Activated CD4-positive, CD25-positive, alpha-beta regulatory T cell treated with anti-CD3 and anti-CD28 coated beads, Interleukin-2, amount 50 U/mL, for 72 hours (primary cell): ENCODE results near the gene SPATS1.

Experiments used
- DNase-seq: peaks from one replicate; pipeline ENCODE4 v3.0.0; 2021

SPATS1 gene, protein sequence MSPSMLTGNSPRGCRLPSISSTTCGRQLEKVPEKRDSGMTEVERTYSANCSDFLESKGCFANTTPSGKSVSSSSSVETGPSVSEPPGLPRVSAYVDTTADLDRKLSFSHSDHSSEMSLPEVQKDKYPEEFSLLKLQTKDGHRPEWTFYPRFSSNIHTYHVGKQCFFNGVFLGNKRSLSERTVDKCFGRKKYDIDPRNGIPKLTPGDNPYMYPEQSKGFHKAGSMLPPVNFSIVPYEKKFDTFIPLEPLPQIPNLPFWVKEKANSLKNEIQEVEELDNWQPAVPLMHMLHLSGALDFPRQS

DNA sequence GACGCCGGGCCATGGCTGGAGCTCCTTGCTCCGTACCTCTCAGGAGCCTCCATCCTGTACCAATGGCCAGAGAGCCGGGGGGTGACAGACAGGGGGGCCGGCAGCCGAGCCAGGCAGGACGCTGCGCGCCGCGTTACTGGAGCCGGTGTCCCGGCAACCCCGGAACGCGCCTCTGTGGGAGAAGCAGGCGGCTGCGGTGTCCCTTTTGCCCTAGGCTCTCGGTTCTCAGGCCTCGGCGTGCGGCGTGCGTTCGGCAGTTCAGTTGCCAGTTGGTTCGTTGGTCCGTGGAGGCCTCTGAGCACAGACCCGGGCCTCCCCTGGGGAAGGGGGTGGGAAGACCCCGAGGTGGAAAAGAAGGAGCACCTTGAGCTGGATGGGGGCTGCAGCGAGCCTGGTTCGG is at the start of gene SPATS1:
SPATS1 (plus strand) TSS at position 162 of the 400 bp plus-strand sequence. CDS start 446 bp downstream, outside the sequence.
- no peak for DNase-seq

DNA sequence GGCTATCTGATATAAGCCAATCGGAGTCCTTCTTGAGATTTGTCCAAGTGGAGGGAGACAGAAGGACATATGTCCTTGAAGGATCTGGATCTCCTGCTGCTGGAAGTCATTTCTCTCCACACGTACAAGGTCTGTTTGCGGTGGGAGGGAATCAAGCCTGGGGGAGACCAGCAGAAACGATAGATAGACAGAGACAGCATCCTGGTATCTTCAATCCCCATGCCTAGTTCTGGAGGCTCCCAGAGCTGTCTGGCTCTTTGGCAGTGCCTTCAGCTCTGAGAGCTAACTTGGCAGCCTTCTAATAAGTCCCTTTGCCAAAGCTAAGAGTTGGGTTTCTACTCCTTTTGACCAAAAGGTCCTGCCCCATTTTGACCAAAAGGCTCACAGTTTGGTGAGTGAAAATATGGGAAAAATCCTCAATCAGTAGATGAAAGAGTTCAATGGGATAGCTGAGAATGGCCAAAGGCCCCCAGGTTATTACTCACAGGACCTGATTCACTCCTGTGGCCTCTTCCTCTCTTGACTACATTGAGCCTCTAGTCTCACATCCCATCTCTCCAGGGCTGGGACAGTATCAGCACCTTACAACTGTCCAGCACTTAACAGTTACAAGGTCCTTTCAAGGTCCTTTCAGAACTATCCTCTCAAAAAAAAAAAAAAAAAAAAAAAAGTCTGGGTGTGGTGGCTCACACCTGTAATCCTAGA is 49.6 kb upstream of the SPATS1 start:
- DNase-seq, result no peak

DNA sequence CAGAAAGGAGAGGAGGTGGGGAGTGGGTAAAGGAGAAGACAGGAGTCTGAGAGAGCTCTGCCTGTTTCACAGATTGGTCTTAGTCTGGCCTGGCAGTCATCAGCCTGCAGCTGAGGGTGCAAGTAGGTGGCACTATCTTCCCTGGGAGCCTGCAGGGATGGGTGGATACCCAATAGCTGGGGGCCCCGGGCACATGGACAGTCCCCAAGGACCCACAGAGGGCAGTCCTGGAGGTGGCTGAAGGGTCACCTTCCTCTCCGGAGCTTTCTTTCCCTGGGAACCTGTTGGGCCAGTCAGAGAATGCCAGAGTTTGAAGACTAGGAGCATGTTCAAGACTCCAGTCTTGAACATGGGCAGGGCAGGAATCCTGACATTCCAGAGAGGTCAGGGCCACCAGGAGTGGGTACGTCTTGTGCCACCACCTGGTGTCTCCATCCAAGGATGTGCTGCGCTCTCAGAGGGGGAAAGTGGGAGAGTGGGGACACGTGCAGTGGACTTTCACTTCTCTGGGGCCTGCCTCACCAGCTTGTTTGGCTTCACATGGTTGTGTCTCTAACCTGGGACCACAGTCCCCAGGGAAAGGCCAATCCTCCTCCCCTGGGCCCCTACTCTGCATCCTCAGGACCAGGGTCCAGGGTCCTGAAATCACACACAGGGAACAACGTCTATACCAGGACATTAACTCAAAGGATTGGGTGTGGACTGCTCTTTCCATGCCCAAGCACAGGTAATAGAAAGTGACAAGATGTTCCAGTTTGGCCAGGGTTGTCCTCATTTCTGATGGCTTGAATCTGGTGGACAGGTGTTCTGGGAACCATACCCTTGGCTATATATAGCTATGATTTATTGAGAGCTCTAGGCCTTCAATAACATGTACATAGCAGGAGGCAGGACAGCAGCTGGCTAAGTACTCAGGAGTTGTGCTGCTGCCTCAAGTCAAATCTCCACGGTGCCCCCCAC is 47.3 kb upstream of the SPATS1 start:
- no peak for DNase-seq

DNA sequence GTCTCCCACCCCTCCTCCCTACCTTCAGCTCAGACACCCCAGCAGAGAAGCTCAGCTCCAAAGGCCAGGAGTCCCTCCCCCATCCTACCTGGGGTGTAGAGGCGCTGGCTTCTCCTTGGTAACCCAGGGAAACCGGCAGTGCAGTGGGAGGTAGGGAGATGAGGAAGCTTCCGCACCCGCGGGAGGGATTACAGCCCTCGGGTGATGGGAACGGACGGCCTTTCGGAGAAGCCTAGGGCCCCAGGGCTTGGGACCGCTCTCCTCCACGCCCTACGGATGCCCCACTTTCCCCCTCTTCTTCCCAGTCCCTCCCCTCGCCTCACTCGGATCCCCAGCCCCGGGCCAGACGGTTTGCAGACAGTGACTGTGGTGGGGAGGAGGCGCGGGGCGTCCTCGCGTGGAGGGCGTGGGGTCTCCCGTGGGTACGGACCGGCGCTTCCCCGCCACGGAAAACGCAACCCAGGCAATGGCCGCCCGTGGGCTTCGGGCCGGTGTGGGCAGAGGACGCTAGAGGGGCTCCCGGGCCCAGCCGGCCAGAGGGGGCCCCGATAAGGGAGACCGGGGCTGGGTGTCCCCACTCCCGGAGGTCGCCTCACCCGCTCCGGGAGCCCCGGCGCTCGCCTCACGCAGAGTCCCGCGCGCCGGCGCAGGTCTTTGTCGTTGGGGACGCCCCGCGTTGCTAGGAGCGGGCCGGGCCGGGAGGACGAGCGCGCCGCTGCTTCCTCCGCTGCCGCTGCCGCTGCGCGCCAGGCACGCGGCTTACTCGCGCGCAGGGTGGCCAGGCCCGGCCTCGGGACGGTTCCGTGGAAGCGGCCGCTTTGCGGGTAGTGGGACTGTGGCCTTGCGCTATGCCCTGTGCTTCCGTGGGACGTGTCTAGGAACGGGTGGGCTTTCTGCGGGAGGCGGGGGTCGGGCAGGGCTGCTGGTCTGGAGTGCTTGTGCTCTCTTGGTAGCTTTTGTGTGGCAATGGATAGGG is 45.1 kb upstream of the SPATS1 start:
- DNase-seq, result peak; percentile 54

DNA sequence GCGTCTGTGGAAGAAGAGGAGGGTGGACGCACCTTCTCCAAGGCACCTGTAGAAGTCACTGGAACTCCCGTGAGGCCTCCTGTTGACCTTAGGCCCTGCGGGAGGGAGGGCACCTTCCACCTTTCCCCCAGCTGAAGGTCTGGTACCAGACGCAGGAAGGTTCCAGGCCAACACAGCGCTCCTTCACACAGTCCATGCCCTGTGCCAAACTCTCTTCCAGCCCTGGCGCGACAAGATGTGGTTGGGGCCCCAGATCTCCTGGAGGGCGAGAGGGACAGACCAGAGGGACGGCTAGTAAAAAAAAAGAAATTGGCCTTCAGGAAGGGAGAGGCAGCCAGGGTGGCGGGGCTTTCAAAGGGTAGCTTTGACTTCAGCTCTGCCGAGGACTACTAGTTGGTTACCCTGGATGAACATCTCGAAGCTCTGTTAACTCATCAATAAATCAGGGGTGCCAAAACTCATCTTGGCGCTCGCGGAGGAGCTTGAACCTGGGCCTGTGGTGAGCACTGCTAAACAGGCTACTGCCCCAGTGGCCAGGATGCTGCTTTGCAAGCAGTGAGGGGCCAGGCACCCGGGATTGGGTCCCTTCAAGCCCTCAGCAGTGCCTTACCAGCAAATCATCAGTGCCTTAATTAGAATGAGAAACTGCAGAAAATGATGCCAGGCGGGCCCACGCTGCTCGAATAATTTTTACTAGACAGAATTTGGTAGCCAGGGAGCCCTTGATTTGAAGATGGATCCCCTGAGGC is 44.2 kb upstream of the SPATS1 start:
- no peak for DNase-seq

DNA sequence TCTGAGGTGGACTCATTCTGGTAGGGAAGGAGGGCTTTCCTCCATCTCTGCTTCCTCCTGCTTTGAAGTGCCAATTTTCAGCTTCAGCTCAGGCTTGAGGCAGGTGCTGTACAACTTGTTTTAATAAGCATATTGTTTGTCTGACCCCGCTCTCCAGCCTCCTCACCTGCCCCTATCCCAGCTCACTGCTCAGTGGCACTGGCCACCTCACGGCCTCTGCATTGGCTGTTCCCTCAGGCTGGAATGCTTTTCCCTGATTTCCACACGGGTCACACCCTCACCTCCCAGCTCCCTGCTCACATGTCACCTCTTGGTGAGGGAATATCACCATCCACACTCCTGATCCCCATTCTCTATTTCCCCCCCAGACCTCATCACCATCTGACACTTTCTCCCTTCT is 43.6 kb upstream of the SPATS1 start:
- no peak for DNase-seq

DNA sequence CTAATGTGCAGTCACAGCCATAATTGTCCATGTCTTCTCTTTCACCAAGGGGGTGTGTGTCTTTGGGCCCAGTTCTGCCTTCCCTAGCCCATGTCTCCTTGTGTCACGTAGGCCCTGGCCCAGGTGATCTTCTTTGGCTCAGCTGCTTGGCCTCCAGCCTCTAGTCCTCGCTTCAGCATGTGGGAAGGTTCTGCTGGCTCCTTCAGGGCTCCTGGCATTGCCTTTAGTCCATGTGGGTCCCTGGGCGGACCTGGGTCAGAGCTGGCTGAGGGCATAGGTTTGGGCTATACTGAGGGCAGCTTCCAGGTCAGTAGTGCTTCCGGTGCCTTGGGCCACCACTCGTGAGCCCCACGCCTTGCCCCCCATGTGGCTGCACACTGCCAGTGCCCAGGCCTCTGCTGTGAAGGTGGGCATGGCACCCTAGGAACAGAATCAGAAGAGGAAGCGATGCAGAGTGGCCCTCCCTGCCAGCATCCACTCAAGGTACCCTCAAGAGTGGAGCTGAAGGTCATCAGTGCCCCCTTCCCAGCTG is 42.1 kb upstream of the SPATS1 start:
- DNase-seq, result no peak

DNA sequence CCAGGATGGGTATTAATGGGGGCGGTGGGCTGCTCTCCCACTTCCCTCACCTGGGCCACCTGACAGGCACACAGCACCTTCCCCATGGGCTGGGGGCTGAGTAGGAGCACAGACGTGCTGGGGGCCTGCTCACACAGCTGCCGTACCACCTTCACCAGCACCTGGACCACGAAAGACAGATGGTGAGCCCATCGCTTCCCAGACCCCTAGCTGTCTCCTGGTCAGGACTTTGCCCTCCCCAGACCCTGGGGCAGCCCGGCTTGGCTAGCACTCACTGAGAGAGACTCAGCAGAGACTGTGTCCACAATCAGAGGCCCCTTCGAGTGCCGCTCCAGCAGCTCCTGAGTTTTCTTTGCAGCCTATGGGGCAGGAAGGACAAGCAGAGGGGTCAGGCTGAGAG is 41.3 kb upstream of the SPATS1 start:
- no peak for DNase-seq

DNA sequence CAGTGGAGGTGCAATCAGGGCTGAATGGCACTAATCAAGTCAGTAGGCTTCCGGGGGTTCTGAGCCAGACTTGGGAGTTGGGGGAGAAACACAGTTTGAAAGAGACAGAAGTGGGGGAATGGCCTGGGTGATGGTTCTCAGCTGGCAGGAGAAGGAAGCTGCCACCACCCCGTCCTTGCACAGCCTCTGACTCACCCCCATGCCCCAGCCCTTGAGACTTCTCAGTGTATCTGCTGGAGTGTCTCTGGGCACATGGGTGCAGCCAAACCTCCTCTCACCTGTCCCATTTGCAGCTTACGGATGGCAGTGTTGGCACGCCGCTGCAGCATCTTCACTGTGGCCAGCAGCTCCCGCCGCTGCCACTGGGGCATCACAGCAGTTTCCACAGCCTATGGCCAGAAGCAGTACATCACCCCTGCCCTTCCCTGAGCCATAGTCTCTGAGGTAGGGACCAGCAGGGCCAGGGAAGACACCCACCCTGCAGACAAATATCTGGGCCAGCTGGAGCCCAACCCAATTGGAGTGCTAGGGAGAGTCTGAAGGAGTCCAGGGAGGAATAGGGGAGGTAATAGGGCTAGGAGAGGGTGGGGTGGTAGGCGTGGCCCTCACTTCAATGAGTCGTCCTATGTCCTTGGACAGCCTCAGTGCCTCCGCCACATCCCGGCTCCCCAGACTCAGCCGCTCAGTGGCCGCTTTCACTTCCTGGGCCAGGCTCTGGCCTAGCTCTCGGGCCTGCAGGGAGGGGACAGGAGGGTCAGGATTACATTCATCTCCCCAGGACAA is 40.5 kb upstream of the SPATS1 start:
- DNase-seq, result no peak

DNA sequence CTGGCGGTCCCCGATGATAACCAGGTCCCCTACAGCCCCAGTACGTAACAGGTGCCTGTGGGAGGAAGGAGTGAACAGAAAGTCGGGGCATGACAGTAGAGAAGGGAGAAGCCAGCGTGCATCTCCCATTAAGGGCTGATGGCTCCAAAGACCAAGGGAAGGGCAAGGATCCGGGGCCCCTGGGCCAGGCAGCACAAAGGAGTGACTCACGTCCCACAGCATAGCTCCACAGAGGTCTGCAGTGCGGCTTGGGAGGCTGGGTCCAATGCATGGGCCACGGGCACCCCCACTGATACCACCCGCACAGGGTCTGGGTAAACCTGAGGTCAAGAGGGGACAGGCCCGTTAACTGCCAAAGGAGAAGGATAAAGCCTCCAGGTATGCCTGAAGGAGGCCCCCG is 39.6 kb upstream of the SPATS1 start:
- no peak for DNase-seq

DNA sequence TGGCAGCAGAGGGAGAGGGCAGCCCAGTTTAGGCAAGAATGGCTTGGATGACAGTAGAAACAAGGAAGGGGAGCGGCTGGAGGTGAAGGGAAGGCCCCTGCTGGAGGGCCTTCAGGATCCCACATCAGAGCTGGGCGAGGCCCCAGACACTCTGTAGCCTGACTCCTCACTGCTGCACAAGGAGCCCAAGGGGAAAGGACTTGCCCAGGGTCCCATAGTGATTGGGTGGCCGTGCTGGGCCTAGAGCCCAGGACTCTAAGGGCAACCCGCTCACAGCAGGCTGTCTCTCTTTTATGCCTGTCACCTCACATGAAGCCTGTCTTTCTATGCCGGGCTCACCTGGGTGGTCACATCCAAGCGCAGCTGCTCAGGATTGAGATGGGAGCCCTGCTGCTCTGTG is 38.6 kb upstream of the SPATS1 start:
- no peak for DNase-seq

DNA sequence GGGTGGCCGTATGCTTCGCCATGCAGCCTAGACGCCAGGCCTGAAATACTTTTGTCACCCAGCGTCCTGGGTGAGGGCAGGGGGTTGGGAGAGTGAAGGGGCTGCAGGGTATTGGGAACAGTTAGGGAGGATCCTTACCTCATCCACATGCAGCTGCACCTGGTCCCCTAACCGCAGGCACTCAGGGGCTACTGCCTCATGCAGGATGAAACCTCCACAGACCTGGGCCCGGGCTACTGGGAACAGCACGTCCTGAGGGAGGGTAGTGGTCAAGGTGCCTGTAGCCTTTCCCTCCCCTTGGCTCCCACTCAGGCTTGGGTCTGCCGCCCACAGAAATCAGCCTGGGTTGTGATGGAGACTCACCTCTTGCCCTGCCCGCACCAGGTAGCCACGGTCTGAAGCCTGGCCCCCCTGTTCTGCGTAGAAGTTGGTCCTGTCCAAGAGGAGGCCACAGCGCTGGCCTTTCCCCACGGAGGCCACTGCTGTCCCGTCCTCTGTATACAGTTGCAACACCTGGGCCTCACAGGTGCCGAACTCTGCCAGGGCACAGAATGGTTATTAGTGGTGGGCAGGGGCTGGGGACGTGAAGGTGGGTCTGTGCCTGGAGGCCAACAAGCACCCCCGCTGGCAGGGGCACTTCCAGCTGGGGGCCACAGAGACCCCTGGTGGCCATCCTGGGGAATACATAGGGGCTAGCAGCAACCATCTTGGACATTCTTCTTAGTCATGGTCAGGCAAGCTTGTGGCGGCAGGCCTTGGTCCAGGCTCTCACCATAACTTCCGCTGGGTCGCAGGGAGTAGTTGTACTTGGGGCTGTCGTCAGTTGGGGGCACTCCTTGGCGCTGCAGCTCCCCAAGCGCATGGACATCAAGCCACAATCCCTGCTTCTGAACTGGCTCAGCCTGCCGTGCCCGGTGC is 37.9 kb upstream of the SPATS1 start:
- peak; percentile 43 for DNase-seq

DNA sequence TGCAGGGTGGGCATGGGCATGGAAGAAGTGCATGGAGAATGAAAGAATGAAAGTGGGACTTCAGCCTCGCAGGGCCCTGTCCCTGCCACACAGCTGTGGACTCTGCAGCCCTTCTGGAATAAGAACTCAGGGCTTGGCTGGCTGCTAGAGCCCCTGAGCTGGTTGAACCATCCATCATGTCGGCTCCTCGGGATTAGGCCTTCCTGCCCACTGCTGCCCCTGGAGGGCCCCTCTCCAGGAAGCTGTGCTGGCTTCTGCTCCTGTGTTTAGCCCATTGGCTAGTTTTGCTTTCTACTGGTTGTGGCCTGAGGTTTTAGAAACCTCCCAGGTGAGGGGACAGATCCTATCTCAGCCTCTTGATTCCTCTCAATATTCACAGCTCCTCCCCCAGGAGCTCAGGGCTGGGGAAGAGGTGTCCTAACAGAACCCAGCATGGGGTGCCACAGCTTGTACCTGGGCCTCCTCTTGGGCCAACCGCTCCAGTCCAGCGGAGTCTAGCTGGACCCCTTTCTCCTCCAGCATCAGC is 37.2 kb upstream of the SPATS1 start:
- DNase-seq, result no peak

DNA sequence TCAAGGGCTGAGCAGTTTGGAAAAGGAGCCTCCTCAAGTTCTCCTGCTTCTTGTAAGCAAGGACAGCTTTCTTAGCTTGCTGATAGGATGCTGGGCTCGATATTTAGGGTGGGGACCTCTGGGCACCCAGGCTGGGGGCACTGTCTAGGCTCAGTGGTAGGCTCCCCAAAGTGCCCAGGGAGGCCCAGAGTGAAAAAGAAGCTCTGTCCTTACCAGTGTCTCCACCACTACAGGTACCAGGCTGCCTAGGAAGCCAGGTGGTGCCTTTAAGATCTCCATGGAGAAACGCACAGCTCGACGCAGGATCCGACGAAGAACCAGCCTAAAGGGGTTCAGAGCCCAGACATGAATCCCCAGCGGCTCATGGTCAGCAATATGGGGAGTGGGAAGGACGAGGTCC is 35.7 kb upstream of the SPATS1 start:
- no peak for DNase-seq

DNA sequence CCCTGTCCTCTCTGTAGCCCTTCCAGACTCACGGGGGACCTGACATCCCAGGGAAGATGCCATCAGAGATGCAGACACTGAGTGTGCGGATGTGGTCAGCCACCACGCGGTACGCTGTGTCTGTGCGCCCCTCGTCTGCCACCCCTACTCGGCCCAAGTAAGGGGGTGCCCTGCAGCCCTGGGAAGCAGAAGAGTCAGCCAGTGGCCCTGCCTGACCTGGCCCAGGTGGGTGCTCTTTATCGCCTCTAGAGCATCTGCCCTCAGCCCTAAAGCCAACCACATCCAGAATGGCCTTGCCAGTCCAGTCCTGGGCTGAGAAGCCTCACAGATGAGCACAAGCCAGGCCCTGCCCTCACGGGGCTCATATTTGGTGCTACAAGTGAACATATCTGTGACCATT is 35.2 kb upstream of the SPATS1 start:
- DNase-seq, result no peak

DNA sequence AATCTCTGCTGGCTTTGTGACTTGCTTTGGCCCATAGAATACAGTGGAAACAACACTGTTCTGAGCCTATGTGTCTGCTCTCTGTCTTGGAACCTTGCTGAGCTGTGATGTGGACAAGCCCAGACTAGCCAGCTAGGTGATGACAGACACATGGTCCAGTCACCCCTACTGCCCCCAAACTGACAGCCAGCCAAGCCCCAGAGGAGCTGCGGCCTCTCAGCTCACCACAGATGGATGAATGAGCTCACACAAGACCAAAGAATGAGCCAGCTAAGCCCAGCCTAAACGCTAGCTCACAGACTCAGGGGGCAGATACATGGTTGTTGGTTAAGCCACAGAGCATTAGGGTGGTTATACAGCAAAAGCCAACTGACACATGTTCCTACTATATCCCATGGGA is 33.4 kb upstream of the SPATS1 start:
- DNase-seq, result no peak

DNA sequence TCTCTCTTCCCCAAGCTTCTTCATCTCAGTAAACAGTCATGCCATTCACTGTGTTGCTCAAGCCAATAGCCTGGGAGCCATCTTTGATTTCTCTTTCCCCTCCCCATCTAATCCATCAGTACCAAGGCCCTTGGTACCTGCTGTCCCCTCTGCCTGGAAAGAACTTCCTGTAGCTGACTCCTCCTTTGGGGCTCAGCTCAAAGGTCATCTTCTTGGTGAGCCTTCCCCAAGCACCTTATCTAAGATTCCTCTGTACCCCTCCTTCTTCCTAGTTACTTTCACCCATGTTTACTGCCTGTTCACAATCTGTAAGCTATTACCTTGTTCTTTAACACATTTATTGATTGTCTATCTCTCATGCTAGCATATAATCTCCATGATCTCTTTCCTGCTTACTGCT is 32.8 kb upstream of the SPATS1 start:
- no peak for DNase-seq

DNA sequence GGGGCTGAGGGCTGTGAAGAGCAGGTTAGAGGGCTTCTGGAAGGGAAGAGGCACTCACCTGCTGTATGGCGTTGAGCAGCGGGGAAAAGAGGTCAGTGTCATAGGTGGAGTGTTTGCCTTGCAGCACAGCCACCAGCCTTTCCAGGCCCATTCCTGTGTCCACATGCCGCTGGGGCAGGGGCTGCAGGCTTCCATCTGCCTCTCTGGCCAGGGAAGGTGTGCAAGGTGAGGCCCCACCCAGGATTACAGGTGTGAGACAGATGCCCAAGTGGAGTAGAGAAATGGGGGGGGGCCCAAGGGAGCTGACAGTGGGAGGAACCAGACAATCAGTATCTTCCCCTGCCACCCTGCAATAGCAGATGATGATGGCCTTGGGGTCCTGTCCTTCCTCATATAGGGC is 32.2 kb upstream of the SPATS1 start:
- DNase-seq, result no peak

DNA sequence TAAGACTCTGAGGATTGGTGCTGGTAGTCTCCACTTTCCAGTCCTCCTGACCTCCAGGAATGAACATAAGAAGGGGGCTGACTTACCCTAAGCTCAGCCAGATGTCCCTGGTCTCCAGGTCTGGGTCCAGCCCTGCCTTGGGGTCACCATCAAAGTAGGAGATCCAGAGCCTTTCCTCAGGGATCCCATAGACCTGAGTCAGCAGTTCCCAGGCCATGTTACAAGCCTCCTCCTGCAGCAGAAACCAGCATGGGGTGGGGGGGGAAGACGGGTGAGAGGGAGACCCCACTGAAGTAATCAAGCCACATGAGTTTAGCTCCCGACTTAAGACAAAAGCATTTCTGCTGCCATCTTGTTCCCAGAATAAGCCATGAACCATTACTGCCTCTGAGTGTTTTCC is 31.1 kb upstream of the SPATS1 start:
- no peak for DNase-seq
